Calu3 (cell line): ENCODE measurements around the gene DOC2B. TPM values are rescaled to one million over a fixed set of nuclear protein-coding genes. Genes with fewer than 3 reads are reported as not detected.
A peak's percentile ranks its signal among the peaks of the same experiment; 100 is the strongest.

Experiments used
- BruUV-seq: library from RNA; stranded (reverse); fragments of 400-500 nt; replicated peaks from 2 replicates; lab custom pipeline; 2021; lab: Mats Ljungman, UMichigan
- CTCF ChIA-PET: fragments of 300-600 bp; sonication (Branson Sonifier 250); formaldehyde crosslinking; loops from one replicate; lab custom pipeline; 2022; ENCODE audit warnings: antibody characterized with exemption; lab: Charles Lee
- DNase-seq: peaks from one replicate; pipeline ENCODE4 v3.0.0; 2022
- H3K27ac Mint-ChIP-seq: one replicate; pipeline ENCODE4 v1.8.0; 2022; ENCODE audit warnings: mixed read lengths; ENCODE audit not compliant: unreplicated experiment
- H3K27me3 Mint-ChIP-seq: one replicate; pipeline ENCODE4 v1.8.0; 2022; ENCODE audit warnings: mixed read lengths; ENCODE audit not compliant: unreplicated experiment
- H3K36me3 Mint-ChIP-seq: one replicate; pipeline ENCODE4 v1.8.0; 2022; ENCODE audit warnings: mild to moderate bottlenecking, moderate library complexity, mixed read lengths; ENCODE audit not compliant: insufficient read depth, unreplicated experiment
- H3K4me1 Mint-ChIP-seq: one replicate; pipeline ENCODE4 v1.8.0; 2022; ENCODE audit warnings: mild to moderate bottlenecking, low read depth, mixed read lengths; ENCODE audit not compliant: unreplicated experiment
- H3K4me3 Mint-ChIP-seq: one replicate; pipeline ENCODE4 v1.8.0; 2022; ENCODE audit warnings: mild to moderate bottlenecking, low read depth, moderate library complexity, mixed read lengths; ENCODE audit not compliant: unreplicated experiment
- H3K9me3 Mint-ChIP-seq: one replicate; pipeline ENCODE4 v1.8.0; 2022; ENCODE audit warnings: low read depth, mixed read lengths; ENCODE audit not compliant: unreplicated experiment
- CTCF ChIP-seq: fragments of 200-600 bp; IDR thresholded peaks from one replicate; pipeline ENCODE4 v1.8.0; 2022; ENCODE audit warnings: antibody characterized with exemption; ENCODE audit not compliant: unreplicated experiment
- intact Hi-C: fragments of 100-400 bp; cut with micrococcal nuclease; formaldehyde crosslinking; loops from one replicate; pipeline ENCODE4 v1.10.0; 2022; ENCODE audit not compliant: unreplicated experiment
- total RNA-seq: library from RNA; stranded (reverse); gene quantifications from 2 replicates; pipeline ENCODE4 v1.2.3, GENCODE V29; 2022

DOC2B gene
- total RNA-seq, 1 experiment from 2014 or later, result 0.24 TPM

GRCh38 chr17:145671-146541 is 35.5 kb downstream of the DOC2B start:
- no peak overlapping the region for H3K27ac Mint-ChIP-seq
- peaks cover 5% of the 10 kb centered on the region for H3K27me3 Mint-ChIP-seq
- no peak for DNase-seq
- no TSS peak for BruUV-seq
- H3K4me3 Mint-ChIP-seq, result no peak overlapping the region
- no peak for TF ChIP-seq CTCF
- no peaks in the 10 kb centered on the region for H3K36me3 Mint-ChIP-seq
- CTCF ChIA-PET, result interaction anchor here (1.3 kb wide), 1 partner anchor 240 kb away, joined by 3 read pairs; no protein-coding TSS in a partner anchor
- intact Hi-C loops, result no loop called here
- no peaks in the 10 kb centered on the region for H3K4me1 Mint-ChIP-seq
- no peaks in the 10 kb centered on the region for H3K9me3 Mint-ChIP-seq

GRCh38 chr17:144936-145670 is 36.3 kb downstream of the DOC2B start:
- intact Hi-C loops, result loop anchor here (5.0 kb wide), 1 partner anchor 242 kb away; no protein-coding TSS in a partner anchor
- Mint-ChIP-seq H3K36me3 (no peaks in the 10 kb centered on the region), H3K27ac (no peak overlapping the region), H3K4me1 (no peaks in the 10 kb centered on the region), H3K27me3 (no peaks in the 10 kb centered on the region), H3K9me3 (no peaks in the 10 kb centered on the region), H3K4me3 (no peak overlapping the region)
- CTCF ChIA-PET, result interaction anchor here (1.3 kb wide), 1 partner anchor 241 kb away, joined by 3 read pairs; no protein-coding TSS in a partner anchor
- no TSS peak for BruUV-seq
- no peak for TF ChIP-seq CTCF
- DNase-seq, result no peak

- TF ChIP-seq CTCF, result peak; percentile 68
- CTCF ChIA-PET, result no interaction called here
- H3K4me1 Mint-ChIP-seq, result no peaks in the 10 kb centered on the region
- H3K4me3 Mint-ChIP-seq, result no peak overlapping the region
- BruUV-seq, result no TSS peak
- H3K36me3 Mint-ChIP-seq, result no peaks in the 10 kb centered on the region
- intact Hi-C loops, result loop anchor here (5.0 kb wide), 1 partner anchor 243 kb away; no protein-coding TSS in a partner anchor
- no peak overlapping the region for H3K27ac Mint-ChIP-seq
- H3K27me3 Mint-ChIP-seq, result peaks cover 12% of the 10 kb centered on the region
- no peaks in the 10 kb centered on the region for H3K9me3 Mint-ChIP-seq
- DNase-seq, result peak; percentile 90
Observed at GRCh38 chr17:143785-144281, 37.6 kb downstream of the DOC2B start.
